ENCODE data around the gene UST. TPM values are rescaled to one million over a fixed set of nuclear protein-coding genes. Genes with fewer than 3 reads are reported as not detected.
A peak's percentile ranks its signal among the peaks of the same experiment; 100 is the strongest.

UST gene
- total RNA-seq, 1 experiment from 2014 or later: 32.1 TPM

DNA sequence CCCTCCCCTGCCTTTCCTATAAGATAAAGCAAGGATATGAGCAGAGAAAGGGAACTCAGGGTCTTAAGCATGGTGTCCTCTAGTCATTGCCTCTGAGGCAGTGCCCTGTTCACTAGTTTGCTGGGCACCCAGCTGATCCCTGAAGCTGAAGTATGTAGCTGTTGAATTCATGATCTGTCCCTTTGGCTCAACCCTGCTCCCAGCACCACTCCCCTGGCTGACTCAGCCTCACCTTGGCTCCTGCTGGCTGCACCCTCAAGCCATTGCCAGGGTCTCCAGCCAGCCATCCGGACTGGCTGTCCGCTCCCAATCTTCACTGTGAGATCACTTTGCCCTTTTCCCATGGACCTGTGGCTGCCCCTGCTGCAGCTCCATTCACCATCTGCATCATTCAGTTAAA, 25.9 kb upstream of the UST start (continued):
- TF ChIP-seq, protein P1, sequence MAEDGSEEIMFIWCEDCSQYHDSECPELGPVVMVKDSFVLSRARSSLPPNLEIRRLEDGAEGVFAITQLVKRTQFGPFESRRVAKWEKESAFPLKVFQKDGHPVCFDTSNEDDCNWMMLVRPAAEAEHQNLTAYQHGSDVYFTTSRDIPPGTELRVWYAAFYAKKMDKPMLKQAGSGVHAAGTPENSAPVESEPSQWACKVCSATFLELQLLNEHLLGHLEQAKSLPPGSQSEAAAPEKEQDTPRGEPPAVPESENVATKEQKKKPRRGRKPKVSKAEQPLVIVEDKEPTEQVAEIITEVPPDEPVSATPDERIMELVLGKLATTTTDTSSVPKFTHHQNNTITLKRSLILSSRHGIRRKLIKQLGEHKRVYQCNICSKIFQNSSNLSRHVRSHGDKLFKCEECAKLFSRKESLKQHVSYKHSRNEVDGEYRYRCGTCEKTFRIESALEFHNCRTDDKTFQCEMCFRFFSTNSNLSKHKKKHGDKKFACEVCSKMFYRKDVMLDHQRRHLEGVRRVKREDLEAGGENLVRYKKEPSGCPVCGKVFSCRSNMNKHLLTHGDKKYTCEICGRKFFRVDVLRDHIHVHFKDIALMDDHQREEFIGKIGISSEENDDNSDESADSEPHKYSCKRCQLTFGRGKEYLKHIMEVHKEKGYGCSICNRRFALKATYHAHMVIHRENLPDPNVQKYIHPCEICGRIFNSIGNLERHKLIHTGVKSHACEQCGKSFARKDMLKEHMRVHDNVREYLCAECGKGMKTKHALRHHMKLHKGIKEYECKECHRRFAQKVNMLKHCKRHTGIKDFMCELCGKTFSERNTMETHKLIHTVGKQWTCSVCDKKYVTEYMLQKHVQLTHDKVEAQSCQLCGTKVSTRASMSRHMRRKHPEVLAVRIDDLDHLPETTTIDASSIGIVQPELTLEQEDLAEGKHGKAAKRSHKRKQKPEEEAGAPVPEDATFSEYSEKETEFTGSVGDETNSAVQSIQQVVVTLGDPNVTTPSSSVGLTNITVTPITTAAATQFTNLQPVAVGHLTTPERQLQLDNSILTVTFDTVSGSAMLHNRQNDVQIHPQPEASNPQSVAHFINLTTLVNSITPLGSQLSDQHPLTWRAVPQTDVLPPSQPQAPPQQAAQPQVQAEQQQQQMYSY (CRISPR knock-in tag; IDR thresholded peaks at IDR 0.05): no peak
- no peak for TF ChIP-seq ETV6 (CRISPR knock-in tag; IDR thresholded peaks at IDR 0.05)

DNA sequence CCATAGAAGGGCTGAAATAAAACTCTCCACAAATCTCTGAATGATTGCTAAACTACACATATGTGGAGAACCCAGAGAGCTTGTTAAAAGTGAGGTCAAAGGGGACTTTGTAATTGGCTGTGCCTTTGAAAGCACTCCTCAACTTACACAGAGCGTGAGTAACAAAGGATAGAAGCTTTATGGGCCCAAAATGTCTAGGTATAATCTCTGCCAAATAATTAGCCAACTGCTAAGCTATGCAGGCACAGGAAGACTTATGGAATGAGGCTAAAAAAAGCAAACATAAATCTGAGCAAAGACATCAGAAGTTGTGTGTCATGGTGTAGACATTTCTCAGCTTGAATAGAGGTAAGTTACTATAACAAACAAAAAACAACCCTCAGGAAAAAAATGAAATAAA, 23.3 kb upstream of the UST start:
- no peak overlapping the region for H3K27ac Mint-ChIP-seq
- peaks cover 20% of the 10 kb centered on the region for H3K9me3 Mint-ChIP-seq
- TF ChIP-seq TCF7 (CRISPR knock-in tag; IDR thresholded peaks at IDR 0.05; ENCODE audit: low read depth) (no peak), ZNF121 (CRISPR knock-in tag; IDR thresholded peaks at IDR 0.05) (no peak), KAT7 (CRISPR knock-in tag; IDR thresholded peaks at IDR 0.05; ENCODE audit: borderline replicate concordance) (no peak), GABPB1 (CRISPR knock-in tag; IDR thresholded peaks at IDR 0.05) (no peak), ZNF317 (CRISPR knock-in tag; IDR thresholded peaks at IDR 0.05; ENCODE audit: borderline replicate concordance, low read depth) (no peak), CBFB (CRISPR knock-in tag; IDR thresholded peaks at IDR 0.05; ENCODE audit: low read depth) (no peak), MXD4 (CRISPR knock-in tag; IDR thresholded peaks at IDR 0.05; ENCODE audit: borderline replicate concordance) (no peak), IRF2 (CRISPR knock-in tag; IDR thresholded peaks at IDR 0.05; ENCODE audit: borderline replicate concordance, low read depth) (no peak), JAZF1 (CRISPR knock-in tag; IDR thresholded peaks at IDR 0.05) (no peak), NFE2L1 (CRISPR knock-in tag; IDR thresholded peaks at IDR 0.05) (no peak), FOXJ3 (CRISPR knock-in tag; IDR thresholded peaks at IDR 0.05; ENCODE audit: borderline replicate concordance) (no peak), FOXK1 (CRISPR knock-in tag; IDR thresholded peaks at IDR 0.05) (no peak), TEAD4 (CRISPR knock-in tag; IDR thresholded peaks at IDR 0.05) (no peak)
- TF ChIP-seq, protein P2, sequence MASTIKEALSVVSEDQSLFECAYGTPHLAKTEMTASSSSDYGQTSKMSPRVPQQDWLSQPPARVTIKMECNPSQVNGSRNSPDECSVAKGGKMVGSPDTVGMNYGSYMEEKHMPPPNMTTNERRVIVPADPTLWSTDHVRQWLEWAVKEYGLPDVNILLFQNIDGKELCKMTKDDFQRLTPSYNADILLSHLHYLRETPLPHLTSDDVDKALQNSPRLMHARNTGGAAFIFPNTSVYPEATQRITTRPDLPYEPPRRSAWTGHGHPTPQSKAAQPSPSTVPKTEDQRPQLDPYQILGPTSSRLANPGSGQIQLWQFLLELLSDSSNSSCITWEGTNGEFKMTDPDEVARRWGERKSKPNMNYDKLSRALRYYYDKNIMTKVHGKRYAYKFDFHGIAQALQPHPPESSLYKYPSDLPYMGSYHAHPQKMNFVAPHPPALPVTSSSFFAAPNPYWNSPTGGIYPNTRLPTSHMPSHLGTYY (CRISPR knock-in tag; IDR thresholded peaks at IDR 0.05): no peak
- TF ChIP-seq, protein P3, sequence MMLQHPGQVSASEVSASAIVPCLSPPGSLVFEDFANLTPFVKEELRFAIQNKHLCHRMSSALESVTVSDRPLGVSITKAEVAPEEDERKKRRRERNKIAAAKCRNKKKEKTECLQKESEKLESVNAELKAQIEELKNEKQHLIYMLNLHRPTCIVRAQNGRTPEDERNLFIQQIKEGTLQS (CRISPR knock-in tag; conservative IDR thresholded peaks at IDR 0.05): no peak
- TF ChIP-seq, protein P4, sequence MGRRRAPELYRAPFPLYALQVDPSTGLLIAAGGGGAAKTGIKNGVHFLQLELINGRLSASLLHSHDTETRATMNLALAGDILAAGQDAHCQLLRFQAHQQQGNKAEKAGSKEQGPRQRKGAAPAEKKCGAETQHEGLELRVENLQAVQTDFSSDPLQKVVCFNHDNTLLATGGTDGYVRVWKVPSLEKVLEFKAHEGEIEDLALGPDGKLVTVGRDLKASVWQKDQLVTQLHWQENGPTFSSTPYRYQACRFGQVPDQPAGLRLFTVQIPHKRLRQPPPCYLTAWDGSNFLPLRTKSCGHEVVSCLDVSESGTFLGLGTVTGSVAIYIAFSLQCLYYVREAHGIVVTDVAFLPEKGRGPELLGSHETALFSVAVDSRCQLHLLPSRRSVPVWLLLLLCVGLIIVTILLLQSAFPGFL (CRISPR knock-in tag; IDR thresholded peaks at IDR 0.05; ENCODE audit: borderline replicate concordance): no peak
- DNase-seq (ENCODE audit: low spot score) (no peak), ATAC-seq (no peak)
- ChIA-PET CTCF (no interaction called here), POLR2A (no interaction called here)
- H3K4me3 Mint-ChIP-seq: no peak overlapping the region
- H3K27me3 Mint-ChIP-seq (ENCODE audit: low read depth): no peaks in the 10 kb centered on the region; the same call in 1 of the 2 replicates
- peaks cover 7% of the 10 kb centered on the region for H3K4me1 Mint-ChIP-seq
- H3K36me3 Mint-ChIP-seq: peaks cover 8% of the 10 kb centered on the region

DNA sequence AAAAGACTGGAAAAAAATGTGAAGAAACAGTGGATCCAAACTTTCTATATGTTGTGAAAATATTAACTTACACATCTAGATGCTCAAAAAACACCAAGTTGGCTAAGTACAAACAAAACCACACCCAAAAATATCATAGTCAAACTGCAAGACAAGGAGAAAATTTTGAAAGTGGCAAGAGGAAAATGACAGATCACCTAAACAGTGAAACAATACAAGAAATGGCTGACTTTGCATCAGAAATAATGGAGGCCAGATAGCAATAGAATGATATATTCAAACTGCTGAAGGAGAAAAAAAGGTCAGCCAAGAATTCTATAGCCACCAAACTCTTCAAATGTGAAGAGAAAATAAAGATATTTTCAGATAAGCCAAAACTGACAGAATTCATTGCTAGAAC, 22.4 kb upstream of the UST start:
- TF ChIP-seq, protein P3 (CRISPR knock-in tag; conservative IDR thresholded peaks at IDR 0.05): no peak
- TF ChIP-seq NR1H2 (CRISPR knock-in tag; IDR thresholded peaks at IDR 0.05) (no peak), ZNF317 (CRISPR knock-in tag; IDR thresholded peaks at IDR 0.05; ENCODE audit: borderline replicate concordance, low read depth) (peak; percentile 84)
- Mint-ChIP-seq H3K4me1 (no peaks in the 10 kb centered on the region), H3K36me3 (peaks cover 8% of the 10 kb centered on the region), H3K4me3 (no peak overlapping the region), H3K27ac (no peak overlapping the region), H3K27me3 (ENCODE audit: low read depth) (no peaks in the 10 kb centered on the region; the same call in 1 of the 2 replicates), H3K9me3 (peaks cover 20% of the 10 kb centered on the region)
- ChIA-PET CTCF (no interaction called here), POLR2A (no interaction called here)
- ATAC-seq (no peak), DNase-seq (ENCODE audit: low spot score) (no peak)

Measured in WTC11 (cell line).